ENCODE data around the gene NIM1K. TPM values are rescaled to one million over a fixed set of nuclear protein-coding genes. Genes with fewer than 3 reads are reported as not detected.

The NIM1K gene
- total and polyA plus RNA-seq, 2 donors (not counting 1 experiment from before 2014, with no cell fraction given), result 0.13 to 0.32 TPM

DNA sequence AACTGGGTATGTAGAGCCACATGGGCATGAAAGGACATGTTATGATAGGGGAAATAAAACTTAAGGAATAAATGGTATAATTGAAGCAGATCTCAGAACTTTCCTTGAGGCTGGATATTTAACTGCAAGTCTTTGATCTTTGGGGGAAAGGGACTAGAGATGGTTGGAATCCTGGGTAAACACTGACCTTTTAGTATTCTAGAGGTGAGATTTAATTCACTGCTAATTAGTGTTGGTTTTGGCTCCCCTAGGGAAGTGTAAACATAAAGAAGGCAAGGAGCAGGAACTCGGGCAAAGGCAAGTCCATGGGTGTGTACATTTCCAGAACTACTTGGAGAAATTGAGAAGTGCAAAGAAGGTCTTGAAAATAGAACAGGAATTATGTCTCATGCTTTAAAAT, 16.6 kb downstream of the NIM1K start:
- ChIA-PET CTCF (interaction anchor here (0.7 kb wide), 1 partner anchor 39 kb away, joined by 3 read pairs; no protein-coding TSS in a partner anchor), POLR2A (no interaction called here)
- H3K9ac ChIP-seq (ENCODE audit: low read length), result no peak overlapping the region
- H3K4me1 ChIP-seq (ENCODE audit: control insufficient read depth in 2 of 2, insufficient read depth in 2 of 2, low read length in 2 of 2), result no peaks in the 10 kb centered on the region
- ATAC-seq (ENCODE audit: low read depth) (no peak), DNase-seq (no peak)
- no peaks in the 10 kb centered on the region for H3K9me3 Mint-ChIP-seq (ENCODE audit: insufficient read depth)
- H3K27ac ChIP-seq (ENCODE audit: low read length in 2 of 2), result no peak overlapping the region
- H4K20me1 ChIP-seq (ENCODE audit: control insufficient read depth, insufficient read depth, low read length, poor library complexity, severe bottlenecking), result no peaks in the 10 kb centered on the region
- H3K36me3 ChIP-seq (replicated peaks in 1 of 2; ENCODE audit: control extremely low read depth in 1 of 2, control insufficient read depth in 1 of 2, extremely low read depth in 1 of 2, insufficient read depth in 2 of 2, low read length in 1 of 2), result no peaks in the 10 kb centered on the region
- H2AFZ ChIP-seq (ENCODE audit: insufficient read depth, low read depth, low read length, poor library complexity, severe bottlenecking), result no peak overlapping the region
- TF ChIP-seq, protein P1, sequence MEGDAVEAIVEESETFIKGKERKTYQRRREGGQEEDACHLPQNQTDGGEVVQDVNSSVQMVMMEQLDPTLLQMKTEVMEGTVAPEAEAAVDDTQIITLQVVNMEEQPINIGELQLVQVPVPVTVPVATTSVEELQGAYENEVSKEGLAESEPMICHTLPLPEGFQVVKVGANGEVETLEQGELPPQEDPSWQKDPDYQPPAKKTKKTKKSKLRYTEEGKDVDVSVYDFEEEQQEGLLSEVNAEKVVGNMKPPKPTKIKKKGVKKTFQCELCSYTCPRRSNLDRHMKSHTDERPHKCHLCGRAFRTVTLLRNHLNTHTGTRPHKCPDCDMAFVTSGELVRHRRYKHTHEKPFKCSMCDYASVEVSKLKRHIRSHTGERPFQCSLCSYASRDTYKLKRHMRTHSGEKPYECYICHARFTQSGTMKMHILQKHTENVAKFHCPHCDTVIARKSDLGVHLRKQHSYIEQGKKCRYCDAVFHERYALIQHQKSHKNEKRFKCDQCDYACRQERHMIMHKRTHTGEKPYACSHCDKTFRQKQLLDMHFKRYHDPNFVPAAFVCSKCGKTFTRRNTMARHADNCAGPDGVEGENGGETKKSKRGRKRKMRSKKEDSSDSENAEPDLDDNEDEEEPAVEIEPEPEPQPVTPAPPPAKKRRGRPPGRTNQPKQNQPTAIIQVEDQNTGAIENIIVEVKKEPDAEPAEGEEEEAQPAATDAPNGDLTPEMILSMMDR (IDR thresholded peaks at IDR 0.05), result no peak
- no peak for TF ChIP-seq EZH2 (IDR thresholded peaks at IDR 0.05; ENCODE audit: borderline replicate concordance, insufficient read depth, low read depth, low read length, poor library complexity, severe bottlenecking)
- no peak overlapping the region for H3K4me2 ChIP-seq (replicated peaks; ENCODE audit: low read depth, low read length, poor library complexity, severe bottlenecking)
- H3K4me1 Mint-ChIP-seq, result no peaks in the 10 kb centered on the region
- H3K27ac Mint-ChIP-seq, result no peak overlapping the region
- 0% methylated on average over 1 of the region's 1 CpG for WGBS (ENCODE audit: insufficient coverage)
- no peak overlapping the region for H3K4me3 Mint-ChIP-seq
- H3K79me2 ChIP-seq (ENCODE audit: control insufficient read depth, insufficient read depth, low read length), result no peaks in the 10 kb centered on the region
- no peaks in the 10 kb centered on the region for H3K27me3 ChIP-seq (replicated peaks in 1 of 4; ENCODE audit: control extremely low read depth in 1 of 4, control insufficient read depth in 3 of 4, insufficient read depth in 4 of 4, low read length in 3 of 4)
- H3K4me3 ChIP-seq (ENCODE audit: control extremely low read depth in 1 of 5, extremely low read depth in 1 of 5, insufficient read depth in 1 of 5, low read depth in 2 of 5, low read length in 4 of 5), result no peak overlapping the region
- peaks cover 29% of the 10 kb centered on the region for H3K27me3 Mint-ChIP-seq
- no peaks in the 10 kb centered on the region for H3K9me3 ChIP-seq (ENCODE audit: control extremely low read depth in 1 of 3, control insufficient read depth in 2 of 3, insufficient read depth in 1 of 3, low read length in 2 of 3)
- intact Hi-C loops (cut with micrococcal nuclease), result no loop called here

DNA sequence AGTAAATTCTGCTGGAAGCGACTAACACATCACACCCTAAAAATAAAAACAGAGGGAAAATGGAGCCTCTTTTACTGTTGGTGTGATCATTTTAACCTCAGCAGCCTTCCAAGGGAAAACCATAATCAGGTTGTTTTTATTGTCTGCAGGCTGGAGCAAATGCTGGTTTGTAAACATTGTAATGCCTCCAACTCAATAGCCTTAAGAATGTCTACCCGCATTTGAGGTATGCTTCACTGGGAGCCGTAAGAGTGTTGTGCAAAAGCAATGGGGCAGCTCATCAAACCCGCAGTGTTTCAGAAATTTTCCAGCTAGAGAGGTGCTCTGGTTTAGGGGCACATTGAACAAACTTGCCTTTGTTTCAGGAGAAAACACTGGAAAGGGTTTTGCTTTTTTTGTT, 17.0 kb downstream of the NIM1K start:
- H3K4me1 Mint-ChIP-seq, result no peaks in the 10 kb centered on the region
- no peak overlapping the region for H2AFZ ChIP-seq (ENCODE audit: insufficient read depth, low read depth, low read length, poor library complexity, severe bottlenecking)

More for the DNA sequence above, 17.0 kb downstream of the NIM1K start:
- DNase-seq (no peak), ATAC-seq (ENCODE audit: low read depth) (no peak)
- Histone ChIP-seq H3K4me3 (ENCODE audit: control extremely low read depth in 1 of 5, extremely low read depth in 1 of 5, insufficient read depth in 1 of 5, low read depth in 2 of 5, low read length in 4 of 5) (no peak overlapping the region), H3K27me3 (replicated peaks in 1 of 4; ENCODE audit: control extremely low read depth in 1 of 4, control insufficient read depth in 3 of 4, insufficient read depth in 4 of 4, low read length in 3 of 4) (no peaks in the 10 kb centered on the region), H3K79me2 (ENCODE audit: control insufficient read depth, insufficient read depth, low read length) (no peaks in the 10 kb centered on the region), H3K4me2 (replicated peaks; ENCODE audit: low read depth, low read length, poor library complexity, severe bottlenecking) (no peak overlapping the region), H3K9ac (ENCODE audit: low read length) (no peak overlapping the region), H3K9me3 (ENCODE audit: control extremely low read depth in 1 of 3, control insufficient read depth in 2 of 3, insufficient read depth in 1 of 3, low read length in 2 of 3) (no peaks in the 10 kb centered on the region), H3K36me3 (replicated peaks in 1 of 2; ENCODE audit: control extremely low read depth in 1 of 2, control insufficient read depth in 1 of 2, extremely low read depth in 1 of 2, insufficient read depth in 2 of 2, low read length in 1 of 2) (no peaks in the 10 kb centered on the region), H4K20me1 (ENCODE audit: control insufficient read depth, insufficient read depth, low read length, poor library complexity, severe bottlenecking) (no peaks in the 10 kb centered on the region), H3K4me1 (ENCODE audit: control insufficient read depth in 2 of 2, insufficient read depth in 2 of 2, low read length in 2 of 2) (no peaks in the 10 kb centered on the region), H3K27ac (ENCODE audit: low read length in 2 of 2) (no peak overlapping the region)
- H3K27ac Mint-ChIP-seq, result no peak overlapping the region
- TF ChIP-seq, protein P1 (IDR thresholded peaks at IDR 0.05), result no peak
- TF ChIP-seq EZH2 (IDR thresholded peaks at IDR 0.05; ENCODE audit: borderline replicate concordance, insufficient read depth, low read depth, low read length, poor library complexity, severe bottlenecking), result no peak
- intact Hi-C loops (cut with micrococcal nuclease), result no loop called here
- H3K9me3 Mint-ChIP-seq (ENCODE audit: insufficient read depth), result no peaks in the 10 kb centered on the region
- H3K27me3 Mint-ChIP-seq, result peaks cover 31% of the 10 kb centered on the region
- ChIA-PET CTCF (interaction anchor here (0.7 kb wide), 2 partner anchors 38 to 260 kb away, joined by 3 read pairs; no protein-coding TSS in a partner anchor), POLR2A (no interaction called here)
- H3K4me3 Mint-ChIP-seq, result no peak overlapping the region
- 75% methylated on average over 3 of the region's 4 CpGs for WGBS (ENCODE audit: insufficient coverage)
